ENCODE data around the gene COL5A1. TPM values are rescaled to one million over a fixed set of nuclear protein-coding genes. Genes with fewer than 3 reads are reported as not detected.

The COL5A1 gene
- total RNA-seq, 1 experiment from 2014 or later = not detected

DNA sequence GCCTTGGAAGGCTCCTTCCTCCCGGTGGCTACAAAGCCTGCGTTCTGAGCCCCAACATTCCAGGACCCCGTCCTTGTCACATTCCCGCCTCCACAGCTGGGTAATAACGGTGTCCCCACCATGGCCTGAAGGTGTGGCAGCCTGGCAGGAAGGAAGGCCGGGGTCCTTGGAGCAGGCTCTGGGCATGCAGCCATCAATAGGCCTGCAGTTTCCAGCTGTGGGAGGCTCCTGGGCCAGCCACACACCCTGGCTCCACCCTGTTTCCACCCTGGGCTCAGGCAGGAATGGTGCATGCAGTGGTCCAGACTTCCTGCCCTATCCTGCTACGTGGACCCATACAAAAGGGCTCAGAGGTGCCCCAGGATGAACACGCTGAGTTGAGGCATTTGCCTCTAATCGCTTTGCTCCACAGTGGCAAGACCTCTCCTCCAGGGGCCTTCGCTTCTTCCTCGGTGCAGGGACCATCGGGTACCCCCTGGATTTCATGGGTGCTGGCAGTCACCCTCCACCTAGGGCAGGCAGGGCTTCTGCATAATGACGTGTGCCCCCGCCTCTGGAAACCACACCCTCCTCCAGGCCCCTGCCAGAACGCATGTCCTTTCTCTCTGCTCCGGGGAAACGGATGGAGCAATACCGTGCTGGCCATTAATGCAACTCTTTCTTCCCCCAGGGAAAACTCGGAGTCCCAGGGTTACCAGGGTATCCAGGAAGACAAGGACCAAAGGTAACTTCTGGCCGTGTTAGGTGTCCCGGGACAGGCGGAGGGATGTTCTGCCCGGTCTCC lies 143.9 kb downstream of the COL5A1 start:
- TF ChIP-seq, protein P1, sequence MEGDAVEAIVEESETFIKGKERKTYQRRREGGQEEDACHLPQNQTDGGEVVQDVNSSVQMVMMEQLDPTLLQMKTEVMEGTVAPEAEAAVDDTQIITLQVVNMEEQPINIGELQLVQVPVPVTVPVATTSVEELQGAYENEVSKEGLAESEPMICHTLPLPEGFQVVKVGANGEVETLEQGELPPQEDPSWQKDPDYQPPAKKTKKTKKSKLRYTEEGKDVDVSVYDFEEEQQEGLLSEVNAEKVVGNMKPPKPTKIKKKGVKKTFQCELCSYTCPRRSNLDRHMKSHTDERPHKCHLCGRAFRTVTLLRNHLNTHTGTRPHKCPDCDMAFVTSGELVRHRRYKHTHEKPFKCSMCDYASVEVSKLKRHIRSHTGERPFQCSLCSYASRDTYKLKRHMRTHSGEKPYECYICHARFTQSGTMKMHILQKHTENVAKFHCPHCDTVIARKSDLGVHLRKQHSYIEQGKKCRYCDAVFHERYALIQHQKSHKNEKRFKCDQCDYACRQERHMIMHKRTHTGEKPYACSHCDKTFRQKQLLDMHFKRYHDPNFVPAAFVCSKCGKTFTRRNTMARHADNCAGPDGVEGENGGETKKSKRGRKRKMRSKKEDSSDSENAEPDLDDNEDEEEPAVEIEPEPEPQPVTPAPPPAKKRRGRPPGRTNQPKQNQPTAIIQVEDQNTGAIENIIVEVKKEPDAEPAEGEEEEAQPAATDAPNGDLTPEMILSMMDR (IDR thresholded peaks at IDR 0.05; ENCODE audit: unreplicated experiment) = no peak
- H3K9me3 Mint-ChIP-seq (ENCODE audit: unreplicated experiment) = peaks cover 4% of the 10 kb centered on the region
- ChIA-PET CTCF (interaction anchor here (0.6 to 0.7 kb wide), 2 partner anchors 304 to 362 kb away, joined by 3 read pairs; no protein-coding TSS in a partner anchor), POLR2A (no interaction called here)
- H3K4me3 Mint-ChIP-seq (ENCODE audit: unreplicated experiment) = no peak overlapping the region
- intact Hi-C loops (cut with micrococcal nuclease) = no loop called here
- no peak overlapping the region for H3K27ac Mint-ChIP-seq (ENCODE audit: low read depth, unreplicated experiment)
- peaks cover 6% of the 10 kb centered on the region for H3K36me3 Mint-ChIP-seq (ENCODE audit: insufficient read depth, unreplicated experiment)
- peaks cover 9% of the 10 kb centered on the region for H3K4me1 Mint-ChIP-seq (ENCODE audit: insufficient read depth, unreplicated experiment)
- BruUV-seq (replicated peaks) = no TSS peak
- peaks cover 87% of the 10 kb centered on the region for H3K27me3 Mint-ChIP-seq (ENCODE audit: insufficient read depth, unreplicated experiment)
- DNase-seq (ENCODE audit: unreplicated experiment) = no peak

GRCh38 chr9:134787601-134788531 lies 146.3 kb downstream of the COL5A1 start:
- Mint-ChIP-seq H3K36me3 (ENCODE audit: insufficient read depth, unreplicated experiment) (peaks cover 6% of the 10 kb centered on the region), H3K4me1 (ENCODE audit: insufficient read depth, unreplicated experiment) (peaks cover 24% of the 10 kb centered on the region), H3K9me3 (ENCODE audit: unreplicated experiment) (peaks cover 8% of the 10 kb centered on the region), H3K27me3 (ENCODE audit: insufficient read depth, unreplicated experiment) (peaks cover 100% of the 10 kb centered on the region), H3K4me3 (ENCODE audit: unreplicated experiment) (no peak overlapping the region), H3K27ac (ENCODE audit: low read depth, unreplicated experiment) (no peak overlapping the region)
- ChIA-PET CTCF (interaction anchor here (0.6 to 1.3 kb wide), 3 partner anchors 9 to 52 kb away, joined by 3 to 5 read pairs (median 3); no protein-coding TSS in a partner anchor), POLR2A (interaction anchor here (0.7 to 1.2 kb wide), 2 partner anchors 9 to 35 kb away, joined by 3 to 4 read pairs; no protein-coding TSS in a partner anchor)
- TF ChIP-seq, protein P1 (IDR thresholded peaks at IDR 0.05; ENCODE audit: unreplicated experiment) = no peak
- intact Hi-C loops (cut with micrococcal nuclease) = no loop called here
- no TSS peak for BruUV-seq (replicated peaks)
- no peak for DNase-seq (ENCODE audit: unreplicated experiment)

GRCh38 chr9:134789168-134789567 lies 147.6 kb downstream of the COL5A1 start:
- no peak for DNase-seq (ENCODE audit: unreplicated experiment)
- intact Hi-C loops (cut with micrococcal nuclease) = no loop called here
- Mint-ChIP-seq H3K4me3 (ENCODE audit: unreplicated experiment) (no peak overlapping the region), H3K27me3 (ENCODE audit: insufficient read depth, unreplicated experiment) (peaks cover 100% of the 10 kb centered on the region), H3K27ac (ENCODE audit: low read depth, unreplicated experiment) (no peak overlapping the region), H3K36me3 (ENCODE audit: insufficient read depth, unreplicated experiment) (peaks cover 4% of the 10 kb centered on the region), H3K9me3 (ENCODE audit: unreplicated experiment) (peaks cover 8% of the 10 kb centered on the region), H3K4me1 (ENCODE audit: insufficient read depth, unreplicated experiment) (peaks cover 24% of the 10 kb centered on the region)
- ChIA-PET POLR2A (no interaction called here), CTCF (interaction anchor here (0.6 to 0.9 kb wide), 2 partner anchors 10 to 100 kb away, joined by 4 read pairs; no protein-coding TSS in a partner anchor)
- BruUV-seq (replicated peaks) = no TSS peak
- TF ChIP-seq, protein P1 (IDR thresholded peaks at IDR 0.05; ENCODE audit: unreplicated experiment) = no peak

- intact Hi-C loops (cut with micrococcal nuclease) = no loop called here
- ChIA-PET CTCF (interaction anchor here (0.6 to 1.8 kb wide), 3 partner anchors 12 to 345 kb away, joined by 3 to 7 read pairs (median 3); no protein-coding TSS in a partner anchor), POLR2A (no interaction called here)
- Mint-ChIP-seq H3K36me3 (ENCODE audit: insufficient read depth, unreplicated experiment) (peaks cover 4% of the 10 kb centered on the region), H3K4me1 (ENCODE audit: insufficient read depth, unreplicated experiment) (peaks cover 18% of the 10 kb centered on the region), H3K27ac (ENCODE audit: low read depth, unreplicated experiment) (no peak overlapping the region), H3K4me3 (ENCODE audit: unreplicated experiment) (no peak overlapping the region), H3K9me3 (ENCODE audit: unreplicated experiment) (peaks cover 8% of the 10 kb centered on the region), H3K27me3 (ENCODE audit: insufficient read depth, unreplicated experiment) (peaks cover 94% of the 10 kb centered on the region)
- no TSS peak for BruUV-seq (replicated peaks)
- DNase-seq (ENCODE audit: unreplicated experiment) = no peak
- TF ChIP-seq, protein P1 (IDR thresholded peaks at IDR 0.05; ENCODE audit: unreplicated experiment) = no peak
These were observed 149.4 kb downstream of the COL5A1 start for GRCh38 chr9:134791009-134791408.

All from MCF 10A (cell line).